Prostate gland (tissue), 2 donors: ENCODE results near the gene INPP5F.

Experiments used
- POLR2A ChIP-seq: fragments of 450-650 bp; IDR thresholded peaks from one replicate; pipeline ENCODE4 v1.6.1; 2016; ENCODE audit warnings: antibody characterized with exemption, mild to moderate bottlenecking
- POLR2AphosphoS5 ChIP-seq: sonication (generic); formaldehyde crosslinking; IDR thresholded peaks from one replicate; pipeline ENCODE4 v1.6.1; 2017; ENCODE audit warnings: antibody characterized with exemption
- TF ChIP-seq, protein P1 (sequence below), 4 experiments: fragments of 200-600 bp in 2 of 4; fragments of 450-650 bp in 2 of 4; sonication (generic) in 2 of 4; IDR thresholded peaks; 1 replicate in 3 of 4; 2 replicates in 1 of 4; pipeline ENCODE4 v1.5.1; 2016 to 2019; ENCODE audit warnings: antibody characterized with exemption in 4 of 4, mild to moderate bottlenecking in 2 of 4, moderate library complexity in 2 of 4

DNA sequence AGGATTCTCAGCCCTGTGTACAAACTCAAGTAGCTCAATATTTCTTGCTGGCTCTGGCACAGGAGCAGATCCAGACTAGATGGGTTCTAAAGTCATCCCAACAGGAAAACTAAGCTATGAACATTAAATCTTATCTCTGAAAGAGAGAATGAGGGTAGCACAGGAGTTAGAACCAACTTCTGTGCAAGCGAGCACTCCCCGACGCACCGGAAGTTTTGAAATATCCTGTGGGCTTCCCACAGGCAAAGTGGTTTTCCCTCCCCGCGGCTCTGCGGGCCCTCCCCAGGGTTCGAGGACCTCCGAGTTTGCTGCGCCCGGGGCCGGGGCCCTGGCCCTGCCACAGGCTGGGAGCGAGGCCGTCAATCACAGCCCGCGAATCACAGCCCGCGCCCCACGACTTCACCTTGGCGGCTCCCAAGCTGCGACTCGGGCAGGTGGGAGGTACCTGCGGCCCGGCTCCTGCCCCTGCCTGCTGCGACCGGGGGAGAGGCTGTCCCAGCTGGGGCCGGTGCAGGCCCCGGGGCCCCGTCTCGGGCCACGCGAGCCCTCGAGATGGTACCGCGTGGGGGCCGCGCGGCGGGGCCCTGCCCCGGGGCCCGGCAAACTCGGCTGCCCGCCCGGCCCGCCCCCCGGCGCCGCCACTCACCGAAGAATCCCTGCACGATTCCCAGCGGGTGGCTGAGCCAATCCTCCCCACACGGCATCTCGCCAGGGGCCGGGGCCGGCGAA, 146.2 kb downstream of the INPP5F start:
- TF ChIP-seq, protein P1, sequence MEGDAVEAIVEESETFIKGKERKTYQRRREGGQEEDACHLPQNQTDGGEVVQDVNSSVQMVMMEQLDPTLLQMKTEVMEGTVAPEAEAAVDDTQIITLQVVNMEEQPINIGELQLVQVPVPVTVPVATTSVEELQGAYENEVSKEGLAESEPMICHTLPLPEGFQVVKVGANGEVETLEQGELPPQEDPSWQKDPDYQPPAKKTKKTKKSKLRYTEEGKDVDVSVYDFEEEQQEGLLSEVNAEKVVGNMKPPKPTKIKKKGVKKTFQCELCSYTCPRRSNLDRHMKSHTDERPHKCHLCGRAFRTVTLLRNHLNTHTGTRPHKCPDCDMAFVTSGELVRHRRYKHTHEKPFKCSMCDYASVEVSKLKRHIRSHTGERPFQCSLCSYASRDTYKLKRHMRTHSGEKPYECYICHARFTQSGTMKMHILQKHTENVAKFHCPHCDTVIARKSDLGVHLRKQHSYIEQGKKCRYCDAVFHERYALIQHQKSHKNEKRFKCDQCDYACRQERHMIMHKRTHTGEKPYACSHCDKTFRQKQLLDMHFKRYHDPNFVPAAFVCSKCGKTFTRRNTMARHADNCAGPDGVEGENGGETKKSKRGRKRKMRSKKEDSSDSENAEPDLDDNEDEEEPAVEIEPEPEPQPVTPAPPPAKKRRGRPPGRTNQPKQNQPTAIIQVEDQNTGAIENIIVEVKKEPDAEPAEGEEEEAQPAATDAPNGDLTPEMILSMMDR (IDR thresholded peaks at IDR 0.05): no peak
- TF ChIP-seq POLR2AphosphoS5 (no peak), POLR2A (peak; percentile 20)
